K562 (cell line): ENCODE results near the gene RRAS.

ENCODE experiments used
- ELF1 ChIP-seq: fragments of 200-800 bp; sonication (Bioruptor generic); IDR thresholded peaks from 2 replicates; pipeline ENCODE4 v1.6.1; 2016; ENCODE audit warnings: missing genetic modification characterization, missing compliant biosample characterization
- ETV1 ChIP-seq: fragments of 450-650 bp; conservative IDR thresholded peaks from 2 replicates; pipeline ENCODE4 v1.6.1; 2016; ENCODE audit warnings: missing genetic modification characterization, control low read depth, low read depth, missing compliant biosample characterization
- EWSR1 ChIP-seq: fragments of 450-650 bp; IDR thresholded peaks from 2 replicates; pipeline ENCODE4 v1.6.1; 2018; ENCODE audit warnings: borderline replicate concordance, mild to moderate bottlenecking, low read depth, moderate library complexity; ENCODE audit not compliant: partially characterized antibody
- SMAD1 ChIP-seq: fragments of 150-350 bp; IDR thresholded peaks from 2 replicates; pipeline ENCODE4 v1.6.1; 2014; ENCODE audit warnings: low read length, low read depth; ENCODE audit not compliant: partially characterized antibody
- ZKSCAN1 ChIP-seq: fragments of 150-350 bp; IDR thresholded peaks from 2 replicates; pipeline ENCODE4 v1.6.1; 2016; ENCODE audit warnings: low read depth, low read length
- TF ChIP-seq, protein P1 (sequence below), 3 experiments: IDR thresholded peaks in 2 of 3; conservative IDR thresholded peaks in 1 of 3; 2 replicates each; pipeline ENCODE4 v1.5.1; 2011 to 2012; ENCODE audit warnings: low read length in 3 of 3, mild to moderate bottlenecking in 3 of 3, control low read depth in 2 of 3, improper control_type of control experiment in 1 of 3, inconsistent platforms in 1 of 3, low read depth in 1 of 3, mixed read lengths in 1 of 3, moderate library complexity in 1 of 3; ENCODE audit not compliant: insufficient read depth in 2 of 3
- TF ChIP-seq, protein P2 (sequence below): fragments of 250-450 bp; sonication (Bioruptor Pico); IDR thresholded peaks from 2 replicates; pipeline ENCODE4 v1.8.0; 2021; ENCODE audit warnings: borderline replicate concordance, mild to moderate bottlenecking, moderate library complexity; ENCODE audit not compliant: poor library complexity, severe bottlenecking
- TF ChIP-seq, protein P3 (sequence below): fragments of 450-650 bp; IDR thresholded peaks from 2 replicates; pipeline ENCODE4 v1.6.1; 2016
- TF ChIP-seq, protein P4 (sequence below), 2 experiments: fragments of 450-650 bp in 1 of 2; sonication (generic) in 1 of 2; formaldehyde crosslinking in 1 of 2; IDR thresholded peaks in 1 of 2; conservative IDR thresholded peaks in 1 of 2; 2 replicates each; pipeline versions ENCODE4 v1.6.1 to v1.8.1; 2016 to 2023; ENCODE audit warnings: mild to moderate bottlenecking in 2 of 2, moderate library complexity in 2 of 2, inconsistent platforms in 1 of 2, missing genetic modification reagents in 1 of 2

DNA sequence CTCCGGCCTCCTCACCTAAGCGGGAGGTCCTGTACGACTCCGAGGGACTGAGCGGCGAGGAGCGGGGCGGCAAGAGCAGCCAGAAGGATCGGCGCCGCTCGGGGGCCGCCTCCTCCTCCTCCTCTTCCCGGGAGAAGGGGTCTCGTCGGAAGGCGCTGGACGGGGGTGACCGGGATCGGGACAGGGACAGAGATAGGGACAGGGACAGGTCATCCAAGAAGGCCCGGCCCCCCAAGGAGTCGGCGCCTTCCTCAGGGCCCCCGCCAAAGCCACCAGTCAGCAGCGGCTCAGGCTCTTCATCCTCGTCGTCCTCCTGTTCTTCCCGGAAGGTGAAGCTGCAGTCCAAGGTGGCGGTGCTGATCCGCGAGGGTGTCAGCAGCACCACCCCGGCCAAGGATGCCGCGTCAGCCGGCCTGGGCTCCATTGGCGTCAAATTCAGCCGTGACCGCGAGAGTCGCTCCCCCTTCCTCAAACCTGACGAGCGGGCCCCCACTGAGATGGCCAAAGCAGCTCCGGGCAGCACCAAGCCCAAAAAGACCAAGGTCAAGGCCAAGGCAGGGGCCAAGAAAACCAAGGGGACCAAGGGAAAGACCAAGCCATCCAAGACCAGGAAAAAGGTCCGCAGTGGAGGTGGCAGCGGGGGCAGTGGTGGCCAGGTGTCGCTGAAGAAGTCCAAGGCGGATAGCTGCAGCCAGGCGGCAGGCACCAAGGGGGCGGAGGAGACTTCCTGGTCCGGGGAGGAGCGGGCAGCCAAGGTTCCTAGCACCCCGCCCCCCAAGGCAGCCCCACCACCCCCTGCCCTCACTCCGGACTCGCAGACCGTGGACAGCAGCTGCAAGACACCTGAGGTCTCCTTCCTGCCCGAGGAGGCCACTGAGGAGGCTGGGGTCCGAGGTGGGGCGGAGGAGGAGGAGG, 12.9 kb upstream of the RRAS start:
- TF ChIP-seq, protein P1, sequence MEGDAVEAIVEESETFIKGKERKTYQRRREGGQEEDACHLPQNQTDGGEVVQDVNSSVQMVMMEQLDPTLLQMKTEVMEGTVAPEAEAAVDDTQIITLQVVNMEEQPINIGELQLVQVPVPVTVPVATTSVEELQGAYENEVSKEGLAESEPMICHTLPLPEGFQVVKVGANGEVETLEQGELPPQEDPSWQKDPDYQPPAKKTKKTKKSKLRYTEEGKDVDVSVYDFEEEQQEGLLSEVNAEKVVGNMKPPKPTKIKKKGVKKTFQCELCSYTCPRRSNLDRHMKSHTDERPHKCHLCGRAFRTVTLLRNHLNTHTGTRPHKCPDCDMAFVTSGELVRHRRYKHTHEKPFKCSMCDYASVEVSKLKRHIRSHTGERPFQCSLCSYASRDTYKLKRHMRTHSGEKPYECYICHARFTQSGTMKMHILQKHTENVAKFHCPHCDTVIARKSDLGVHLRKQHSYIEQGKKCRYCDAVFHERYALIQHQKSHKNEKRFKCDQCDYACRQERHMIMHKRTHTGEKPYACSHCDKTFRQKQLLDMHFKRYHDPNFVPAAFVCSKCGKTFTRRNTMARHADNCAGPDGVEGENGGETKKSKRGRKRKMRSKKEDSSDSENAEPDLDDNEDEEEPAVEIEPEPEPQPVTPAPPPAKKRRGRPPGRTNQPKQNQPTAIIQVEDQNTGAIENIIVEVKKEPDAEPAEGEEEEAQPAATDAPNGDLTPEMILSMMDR (IDR thresholded peaks at IDR 0.05 in 2 of 3, conservative IDR thresholded peaks at IDR 0.05 in 1 of 3; ENCODE audit: insufficient read depth in 2 of 3, low read depth in 1 of 3, low read length in 3 of 3): no peak
- TF ChIP-seq EWSR1 (no peak), SMAD1 (no peak), ETV1 (tag) (no peak), ZKSCAN1 (no peak), ELF1 (no peak)
- TF ChIP-seq, protein P2, sequence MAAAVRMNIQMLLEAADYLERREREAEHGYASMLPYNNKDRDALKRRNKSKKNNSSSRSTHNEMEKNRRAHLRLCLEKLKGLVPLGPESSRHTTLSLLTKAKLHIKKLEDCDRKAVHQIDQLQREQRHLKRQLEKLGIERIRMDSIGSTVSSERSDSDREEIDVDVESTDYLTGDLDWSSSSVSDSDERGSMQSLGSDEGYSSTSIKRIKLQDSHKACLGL (CRISPR knock-in tag): no peak
- TF ChIP-seq, protein P3, sequence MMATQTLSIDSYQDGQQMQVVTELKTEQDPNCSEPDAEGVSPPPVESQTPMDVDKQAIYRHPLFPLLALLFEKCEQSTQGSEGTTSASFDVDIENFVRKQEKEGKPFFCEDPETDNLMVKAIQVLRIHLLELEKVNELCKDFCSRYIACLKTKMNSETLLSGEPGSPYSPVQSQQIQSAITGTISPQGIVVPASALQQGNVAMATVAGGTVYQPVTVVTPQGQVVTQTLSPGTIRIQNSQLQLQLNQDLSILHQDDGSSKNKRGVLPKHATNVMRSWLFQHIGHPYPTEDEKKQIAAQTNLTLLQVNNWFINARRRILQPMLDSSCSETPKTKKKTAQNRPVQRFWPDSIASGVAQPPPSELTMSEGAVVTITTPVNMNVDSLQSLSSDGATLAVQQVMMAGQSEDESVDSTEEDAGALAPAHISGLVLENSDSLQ: no peak
- TF ChIP-seq, protein P4, sequence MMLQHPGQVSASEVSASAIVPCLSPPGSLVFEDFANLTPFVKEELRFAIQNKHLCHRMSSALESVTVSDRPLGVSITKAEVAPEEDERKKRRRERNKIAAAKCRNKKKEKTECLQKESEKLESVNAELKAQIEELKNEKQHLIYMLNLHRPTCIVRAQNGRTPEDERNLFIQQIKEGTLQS (IDR thresholded peaks at IDR 0.05): no peak
- TF ChIP-seq, protein P4 (CRISPR knock-in tag; conservative IDR thresholded peaks at IDR 0.05): no peak
